ENCODE measurements around the gene CLVS2.
A peak's percentile ranks its signal among the peaks of the same experiment; 100 is the strongest.

The CLVS2 gene, protein sequence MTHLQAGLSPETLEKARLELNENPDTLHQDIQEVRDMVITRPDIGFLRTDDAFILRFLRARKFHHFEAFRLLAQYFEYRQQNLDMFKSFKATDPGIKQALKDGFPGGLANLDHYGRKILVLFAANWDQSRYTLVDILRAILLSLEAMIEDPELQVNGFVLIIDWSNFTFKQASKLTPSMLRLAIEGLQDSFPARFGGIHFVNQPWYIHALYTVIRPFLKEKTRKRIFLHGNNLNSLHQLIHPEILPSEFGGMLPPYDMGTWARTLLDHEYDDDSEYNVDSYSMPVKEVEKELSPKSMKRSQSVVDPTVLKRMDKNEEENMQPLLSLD

DNA sequence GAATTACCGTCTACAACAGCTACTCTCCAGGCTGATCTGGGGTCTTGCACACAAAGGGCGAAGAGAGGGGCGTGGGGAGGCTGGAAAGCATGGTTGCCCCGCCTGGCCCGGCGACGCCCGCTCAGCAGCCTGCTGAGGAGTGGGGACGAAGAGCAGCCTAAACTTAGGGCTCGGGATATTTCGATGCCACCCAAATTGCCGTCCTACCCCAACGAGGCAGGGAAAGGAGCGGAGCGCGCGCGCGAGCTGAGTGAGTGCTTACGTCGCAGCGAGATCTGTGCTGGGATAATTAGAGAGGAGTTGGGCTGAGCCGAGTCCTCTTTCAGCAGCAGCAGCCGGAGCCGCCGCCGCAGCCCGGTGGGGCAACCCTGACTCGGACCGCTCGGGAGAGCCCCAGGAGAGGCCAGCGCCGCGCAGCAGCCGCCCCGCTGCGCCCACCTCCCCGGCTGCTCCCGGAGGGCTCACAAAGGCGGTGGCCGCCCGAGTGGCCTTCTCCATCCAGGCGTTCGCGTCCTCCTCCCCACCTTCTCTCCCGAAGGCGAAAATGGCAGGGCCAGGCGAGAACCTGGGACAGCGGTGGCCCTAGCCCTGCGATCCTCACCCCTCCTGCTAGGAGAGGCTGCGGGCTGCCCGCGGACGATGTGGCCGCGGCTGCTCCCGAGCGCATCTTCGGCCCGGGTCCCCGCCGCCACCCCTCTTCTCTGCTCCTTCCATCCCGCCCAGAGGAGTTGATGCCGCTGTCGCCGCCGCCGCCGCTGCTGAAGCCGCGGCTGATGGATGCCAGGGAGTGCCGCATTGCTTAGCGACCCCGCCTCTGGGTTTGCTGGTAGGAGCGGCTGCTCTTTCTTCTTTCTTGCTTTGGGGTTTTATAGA lies at the start of gene CLVS2:
CLVS2 (plus strand) TSS at position 315 of the 873 bp plus-strand sequence. CDS start 1,543 bp downstream, outside the sequence.
- DNase-seq: no peak

DNA sequence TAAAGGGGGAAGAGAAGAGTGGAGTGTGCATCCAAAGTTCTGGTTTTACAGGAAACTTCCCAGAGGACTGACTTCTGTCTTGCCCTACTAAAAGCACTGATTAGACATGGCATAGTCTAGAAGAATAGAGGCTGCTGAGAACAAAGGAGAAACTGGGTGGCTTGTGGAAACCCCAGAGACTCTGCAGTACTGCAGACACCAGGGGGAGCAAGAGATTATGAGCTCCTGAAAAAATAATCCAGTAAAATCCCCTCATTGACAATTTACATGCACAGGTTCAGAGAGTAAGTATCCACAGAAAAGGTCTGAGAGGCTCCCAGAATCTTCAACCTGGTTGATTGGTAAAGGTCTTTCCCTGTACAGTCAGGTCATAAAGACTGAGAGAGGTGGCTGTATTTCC lies 48.7 kb upstream of the CLVS2 start:
- no peak for DNase-seq

DNA sequence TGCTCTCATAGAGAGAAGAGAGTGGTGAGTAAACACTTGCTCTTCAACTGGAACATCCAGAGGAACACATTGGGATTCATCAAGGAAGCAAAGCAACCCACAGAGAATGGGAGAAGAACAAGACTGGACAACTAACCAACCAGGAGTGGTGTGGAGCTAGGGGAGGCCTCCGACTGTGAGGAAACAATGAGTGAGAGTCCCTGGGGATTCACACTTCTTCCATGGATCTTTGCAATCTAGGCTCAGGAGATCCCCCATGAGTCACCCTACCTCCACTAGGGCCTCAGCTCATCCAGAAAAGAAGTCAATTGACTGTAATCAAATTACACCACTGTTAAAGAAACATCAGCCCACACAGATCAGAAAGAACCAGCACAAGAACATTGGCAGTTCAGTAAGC lies 42.3 kb upstream of the CLVS2 start:
- DNase-seq: no peak

DNA sequence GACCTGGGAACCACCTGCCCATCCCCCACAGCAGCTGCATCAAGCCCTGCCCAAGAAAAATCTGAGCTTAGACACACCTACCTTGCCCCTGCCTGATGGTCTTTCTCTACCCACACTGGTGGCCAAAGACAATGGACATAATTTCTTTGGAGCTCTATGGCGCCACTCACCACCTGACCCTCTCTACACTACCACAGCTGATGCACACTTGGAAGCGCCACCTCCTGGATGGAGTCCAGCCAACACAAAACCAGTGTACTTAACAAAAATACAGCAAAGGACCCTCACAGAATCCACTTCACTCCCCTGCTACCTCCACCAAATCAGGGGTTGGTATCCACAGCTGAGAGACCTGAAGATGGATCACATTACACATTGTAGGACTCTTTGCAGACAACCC lies 39.7 kb upstream of the CLVS2 start:
- DNase-seq: no peak

DNA sequence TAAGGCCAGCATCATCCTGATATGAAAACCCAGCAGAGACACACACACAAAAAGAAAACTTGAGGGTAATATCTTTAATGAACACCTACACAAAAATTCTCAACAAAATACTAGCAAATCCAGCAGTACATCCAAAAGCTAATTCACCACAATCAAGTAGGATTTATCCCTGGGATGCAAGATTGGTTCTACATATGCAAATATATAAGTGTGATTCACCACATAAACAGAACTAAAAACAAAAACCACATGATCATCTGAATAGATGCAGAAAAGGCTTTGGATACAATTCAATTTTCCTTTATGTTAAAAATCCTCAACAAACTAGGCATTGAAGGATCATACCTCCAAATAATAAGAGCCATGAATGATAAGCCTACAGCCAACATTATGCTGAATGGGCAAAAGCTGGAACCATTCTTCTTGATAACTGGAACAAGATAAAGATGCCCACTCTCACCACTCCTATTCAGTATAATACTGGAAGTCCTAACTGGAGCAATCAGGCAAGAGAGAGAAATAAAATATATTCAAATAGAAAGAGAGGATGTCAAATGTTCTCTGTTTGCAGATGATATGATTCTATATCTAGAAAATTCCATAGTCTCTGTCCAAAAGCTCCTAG lies 33.9 kb upstream of the CLVS2 start:
- no peak for DNase-seq

DNA sequence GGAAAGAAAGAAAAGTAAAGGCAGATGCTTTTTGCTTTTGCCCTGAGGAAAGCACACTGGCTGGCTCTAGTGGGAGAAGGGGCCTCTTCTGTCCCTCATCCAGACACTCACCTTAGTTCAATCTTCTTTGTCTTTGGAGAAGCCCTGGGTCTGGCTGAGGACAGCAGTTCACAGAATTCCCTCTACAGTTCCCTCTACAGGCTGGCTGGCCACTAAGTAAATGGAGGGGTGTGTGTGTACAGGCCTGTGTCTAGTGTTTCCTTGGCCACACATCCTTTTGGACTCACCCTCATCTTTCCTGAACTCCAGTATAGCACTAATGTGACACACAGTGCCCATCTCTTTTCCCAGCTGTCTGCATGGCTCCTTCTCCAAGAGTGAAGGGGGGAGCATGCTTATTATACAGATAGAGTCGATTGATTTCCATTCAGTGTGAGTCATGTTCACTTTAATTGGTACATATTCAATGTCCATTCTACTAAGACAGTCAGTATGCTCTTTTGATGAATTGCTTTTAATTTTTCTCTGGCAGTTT lies 26.0 kb upstream of the CLVS2 start:
- DNase-seq: no peak

DNA sequence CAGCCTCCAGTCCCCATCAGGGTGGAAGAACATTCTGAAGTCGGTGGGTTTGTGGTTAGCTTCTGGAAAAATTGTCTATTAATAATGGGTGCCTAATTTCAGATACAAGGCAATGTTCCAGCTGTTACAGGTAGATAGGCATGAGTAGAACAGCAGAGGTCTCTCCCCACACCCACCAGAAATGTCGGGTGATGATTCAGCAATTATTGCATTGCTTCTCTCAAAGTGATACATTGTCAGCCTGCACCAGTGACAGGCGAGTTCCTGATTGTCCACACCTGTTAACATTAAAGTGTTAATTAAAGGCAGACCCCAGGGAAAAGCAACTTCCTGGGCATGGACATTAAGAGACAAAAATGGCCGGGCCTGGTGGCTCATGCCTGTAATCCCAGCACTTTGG lies 18.9 kb upstream of the CLVS2 start:
- no peak for DNase-seq

DNA sequence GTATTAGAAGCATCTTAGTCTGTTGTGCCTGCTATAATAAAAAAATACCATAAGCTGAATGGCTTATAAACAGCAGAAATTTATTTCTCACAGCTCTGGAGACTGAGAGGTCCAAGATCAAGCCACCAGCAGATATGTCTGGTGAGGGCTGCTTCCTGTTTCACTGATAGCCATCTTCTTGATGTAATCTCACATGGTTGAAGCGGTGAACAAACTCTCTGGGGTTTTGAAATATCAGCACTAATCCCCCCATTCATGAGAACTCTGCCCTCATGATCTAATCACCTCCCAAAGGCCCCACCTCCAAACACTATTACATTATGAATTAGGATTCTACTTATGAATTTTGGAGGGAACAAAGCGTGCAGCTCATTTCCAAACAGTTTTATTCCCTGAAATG lies 11.6 kb upstream of the CLVS2 start:
- no peak for DNase-seq

DNA sequence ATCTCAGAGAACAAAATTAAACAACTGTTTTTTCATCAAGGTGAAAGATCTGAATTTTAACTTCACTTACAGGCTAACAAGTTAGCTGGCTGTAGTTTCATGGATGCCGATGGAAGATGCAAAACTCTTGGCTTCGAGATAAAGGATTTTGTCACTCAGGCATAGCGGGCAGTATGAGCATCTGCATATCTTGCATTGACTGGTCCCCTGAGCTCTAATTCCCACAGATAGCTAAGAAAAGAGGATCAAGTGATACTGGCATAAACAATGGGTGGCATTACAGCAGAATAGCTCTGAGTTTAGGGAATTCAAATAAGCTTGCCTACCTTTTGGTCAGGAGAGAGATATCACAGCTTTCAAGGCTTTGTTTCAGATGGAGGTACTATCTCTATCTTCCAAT lies 1.8 kb upstream of the CLVS2 start:
- no peak for DNase-seq

DNA sequence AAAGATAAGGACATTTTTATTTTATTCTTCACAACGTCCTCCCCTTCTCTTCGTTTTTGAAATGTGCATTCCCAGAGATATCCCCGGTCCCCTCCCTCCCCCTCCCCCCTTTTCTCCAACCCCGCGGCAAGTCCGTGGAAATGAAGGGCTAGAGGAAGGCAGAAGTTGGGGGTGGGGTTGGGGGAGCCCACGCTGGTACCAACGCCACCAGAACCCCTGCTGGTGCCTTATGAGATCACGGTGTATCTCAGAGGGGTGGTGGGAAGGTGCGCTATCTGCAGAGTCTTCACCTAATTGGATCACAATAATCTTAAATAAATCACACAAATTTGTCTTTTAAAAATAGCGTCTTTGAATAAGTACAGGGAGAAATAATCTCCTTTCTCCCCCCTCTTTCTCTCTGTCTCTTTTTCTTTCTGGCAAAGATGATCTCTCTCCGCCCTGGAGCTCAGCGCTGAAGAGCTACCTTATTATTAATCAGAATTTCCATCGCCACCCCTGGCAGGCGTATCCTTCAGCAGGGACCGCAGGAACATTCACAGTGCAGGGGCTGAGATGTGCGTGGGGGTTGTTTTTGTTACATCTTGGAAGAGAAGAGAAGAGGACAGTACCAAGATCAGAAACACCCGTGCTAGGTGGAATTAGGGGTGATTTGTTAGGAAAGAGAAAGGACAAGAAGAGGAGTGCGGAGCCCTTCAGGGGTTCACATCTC lies 915 bp downstream of the CLVS2 start:
- DNase-seq: no peak

DNA sequence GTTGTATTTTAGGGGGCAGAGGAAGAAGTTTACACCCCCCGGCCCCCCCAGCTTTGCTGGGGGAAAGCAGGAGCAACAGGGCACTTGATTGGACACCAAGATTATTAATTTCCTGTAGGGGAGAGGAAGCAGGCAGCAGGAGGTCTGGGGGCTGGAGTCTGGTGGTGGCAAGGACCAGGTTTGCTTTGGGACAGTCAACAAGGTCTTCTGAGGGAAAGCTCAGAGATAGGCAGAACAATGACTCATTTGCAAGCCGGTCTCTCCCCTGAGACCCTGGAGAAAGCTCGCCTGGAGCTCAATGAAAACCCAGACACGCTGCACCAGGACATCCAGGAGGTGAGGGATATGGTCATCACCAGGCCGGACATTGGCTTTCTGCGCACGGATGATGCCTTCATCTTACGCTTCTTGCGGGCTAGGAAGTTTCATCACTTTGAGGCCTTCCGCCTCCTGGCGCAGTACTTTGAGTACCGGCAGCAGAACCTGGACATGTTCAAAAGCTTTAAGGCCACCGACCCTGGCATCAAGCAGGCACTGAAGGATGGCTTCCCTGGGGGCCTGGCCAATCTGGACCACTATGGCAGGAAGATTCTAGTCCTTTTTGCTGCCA lies 1.6 kb downstream of the CLVS2 start:
- no peak for DNase-seq

DNA sequence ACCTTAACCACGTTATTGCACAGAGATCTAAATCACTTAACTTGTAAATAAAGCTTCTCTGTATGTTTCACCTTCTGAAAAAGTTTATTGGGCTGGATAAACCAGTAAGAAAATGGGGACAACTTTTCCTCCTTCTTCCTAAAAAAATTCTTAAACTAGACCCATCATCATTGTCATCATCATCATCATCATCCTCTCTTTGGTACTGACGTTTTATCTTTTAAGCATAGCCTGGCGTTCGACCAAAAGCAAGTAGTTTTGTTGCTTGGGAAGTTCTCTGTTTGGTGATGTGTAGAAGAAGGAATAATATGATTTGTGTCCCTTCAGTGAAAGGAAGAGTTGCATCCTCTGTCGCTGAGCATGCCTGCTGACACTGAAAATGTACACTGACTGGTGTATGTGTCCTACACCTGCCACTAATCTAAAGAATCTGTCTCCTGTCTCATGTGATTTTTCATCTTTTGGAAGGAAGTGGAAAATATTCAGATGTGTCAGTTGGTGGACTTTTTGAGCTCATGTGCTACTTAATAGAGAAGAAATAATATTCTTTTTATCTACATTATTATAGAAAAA lies 2.5 kb downstream of the CLVS2 start:
- DNase-seq: no peak

DNA sequence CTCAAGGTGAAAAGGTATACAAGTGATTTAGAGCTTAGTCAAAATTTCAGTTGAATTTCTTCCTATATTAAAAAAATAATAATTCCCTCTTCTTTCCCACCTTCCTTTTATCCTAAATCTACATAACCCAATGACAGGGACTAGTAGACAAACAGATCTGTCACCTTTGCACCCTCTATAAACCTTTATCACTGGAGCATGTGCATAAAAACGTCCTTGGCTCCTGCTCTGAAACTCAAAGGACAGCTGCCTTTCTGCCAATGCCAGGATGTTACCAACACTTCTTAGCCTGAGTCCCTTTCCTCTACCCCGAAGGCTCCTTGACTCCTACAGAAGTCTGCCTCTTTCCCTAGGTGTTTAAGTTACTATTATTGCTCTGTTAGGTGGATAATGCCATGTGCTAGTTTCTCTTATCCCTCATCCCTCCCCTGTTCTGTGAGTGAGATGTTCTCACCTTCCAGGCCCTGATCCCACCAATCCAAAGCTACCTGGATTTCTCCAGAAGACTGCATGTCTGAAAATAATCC lies 4.3 kb downstream of the CLVS2 start:
- no peak for DNase-seq

DNA sequence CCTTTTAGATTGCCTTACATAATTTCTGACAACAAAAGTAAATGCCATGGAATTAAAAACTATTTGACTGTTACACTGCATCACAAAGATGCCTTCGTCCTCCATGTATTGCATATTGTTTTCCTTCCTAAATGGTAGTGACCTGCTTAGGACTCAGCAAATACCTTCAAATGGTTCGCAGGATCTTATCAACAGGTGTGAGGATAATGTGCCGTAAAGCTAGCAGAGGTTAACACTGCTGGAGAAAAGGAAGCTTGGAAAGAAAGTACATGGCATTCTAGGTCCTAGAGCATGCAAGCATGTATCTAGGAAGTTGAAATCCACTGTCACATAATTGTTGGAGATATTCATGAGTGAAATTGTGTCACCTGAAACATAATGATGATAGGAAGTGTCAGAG lies 5.5 kb downstream of the CLVS2 start:
- no peak for DNase-seq

DNA sequence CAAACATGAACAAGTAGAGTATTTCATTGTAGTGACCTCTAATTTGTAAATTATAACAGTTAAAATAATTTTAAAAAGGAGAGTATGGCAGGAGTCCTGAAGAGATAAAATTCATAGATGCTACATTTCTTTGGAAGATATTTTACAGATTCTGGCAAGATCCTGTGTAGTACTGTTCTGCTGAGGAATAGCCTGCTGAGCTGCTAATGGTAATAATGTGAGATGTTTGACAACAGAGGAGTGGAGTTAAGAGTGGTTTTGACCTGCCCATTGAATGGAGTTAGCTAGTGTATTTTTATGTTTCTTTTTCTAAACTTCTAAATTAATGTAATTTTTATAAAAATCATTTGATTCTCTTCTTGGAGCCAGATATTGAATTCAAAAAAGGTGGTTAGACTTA lies 11.8 kb downstream of the CLVS2 start:
- no peak for DNase-seq

DNA sequence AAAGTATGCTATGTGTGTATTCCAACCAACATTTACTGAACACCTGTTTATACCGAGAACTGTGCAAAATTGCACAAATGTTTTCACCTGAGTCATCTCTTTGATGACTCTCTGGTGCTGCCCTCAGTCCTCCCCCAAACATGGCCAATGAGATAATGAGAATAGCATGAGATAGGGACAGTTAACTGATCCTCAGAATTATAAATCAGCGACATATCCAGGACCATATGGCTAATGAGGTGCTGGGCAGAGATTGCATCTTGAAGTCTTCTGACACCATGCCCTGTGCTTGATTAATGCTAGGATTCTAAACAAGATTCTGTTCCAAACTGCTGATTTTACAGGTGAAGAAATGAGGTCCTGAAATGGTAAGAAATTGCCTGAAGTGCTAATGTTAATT lies 13.0 kb downstream of the CLVS2 start:
- DNase-seq: no peak

DNA sequence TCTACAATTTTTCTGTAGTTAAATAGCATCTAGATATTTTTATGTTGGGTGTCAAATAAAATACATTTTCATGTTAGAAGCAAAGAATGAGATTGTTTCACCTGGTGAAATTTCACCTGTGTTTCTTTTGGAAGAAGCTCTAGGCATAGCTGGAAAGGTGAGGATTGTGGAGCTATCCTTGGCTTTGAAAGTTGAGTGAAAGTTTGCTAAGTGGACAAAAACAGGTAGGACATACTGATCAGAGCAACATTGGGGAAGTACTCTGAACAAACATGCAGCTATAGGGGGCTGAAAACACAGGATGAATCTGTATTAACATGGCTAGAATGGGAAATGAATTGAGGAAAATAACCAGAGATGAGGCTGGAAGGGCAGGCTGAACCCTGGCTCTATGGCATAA lies 18.8 kb downstream of the CLVS2 start:
- no peak for DNase-seq

DNA sequence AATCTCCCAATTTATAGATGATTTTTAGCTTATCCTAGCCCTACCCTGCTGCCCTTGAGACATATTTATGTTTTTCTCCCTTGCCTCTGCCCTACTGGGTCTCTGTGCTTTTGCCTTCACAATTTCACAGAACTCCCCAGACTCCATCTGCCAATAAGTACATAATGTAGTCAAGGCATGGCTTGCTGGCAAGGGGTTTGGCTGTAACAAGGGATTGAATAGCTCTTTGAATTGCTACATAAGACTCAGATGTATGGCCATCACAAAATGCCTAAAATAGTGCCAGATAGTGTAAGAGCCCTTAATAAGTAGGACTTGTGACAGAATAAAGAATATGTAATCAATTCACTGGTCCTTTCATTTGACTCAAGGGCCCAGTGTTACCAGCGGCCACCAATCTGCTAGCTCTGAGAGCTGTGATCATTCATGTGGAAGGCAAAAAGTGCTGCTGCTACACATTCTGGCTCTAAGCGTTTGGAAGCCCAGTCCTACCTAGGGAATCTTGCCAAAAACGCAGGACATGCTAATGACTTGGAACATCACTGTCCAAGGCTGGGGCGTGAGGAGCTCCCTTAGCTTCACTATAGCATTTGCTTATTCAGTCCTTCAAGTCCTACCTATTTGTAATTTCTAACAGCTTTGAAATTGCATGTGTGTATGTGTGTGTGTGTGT lies 20.5 kb downstream of the CLVS2 start:
- DNase-seq: no peak

DNA sequence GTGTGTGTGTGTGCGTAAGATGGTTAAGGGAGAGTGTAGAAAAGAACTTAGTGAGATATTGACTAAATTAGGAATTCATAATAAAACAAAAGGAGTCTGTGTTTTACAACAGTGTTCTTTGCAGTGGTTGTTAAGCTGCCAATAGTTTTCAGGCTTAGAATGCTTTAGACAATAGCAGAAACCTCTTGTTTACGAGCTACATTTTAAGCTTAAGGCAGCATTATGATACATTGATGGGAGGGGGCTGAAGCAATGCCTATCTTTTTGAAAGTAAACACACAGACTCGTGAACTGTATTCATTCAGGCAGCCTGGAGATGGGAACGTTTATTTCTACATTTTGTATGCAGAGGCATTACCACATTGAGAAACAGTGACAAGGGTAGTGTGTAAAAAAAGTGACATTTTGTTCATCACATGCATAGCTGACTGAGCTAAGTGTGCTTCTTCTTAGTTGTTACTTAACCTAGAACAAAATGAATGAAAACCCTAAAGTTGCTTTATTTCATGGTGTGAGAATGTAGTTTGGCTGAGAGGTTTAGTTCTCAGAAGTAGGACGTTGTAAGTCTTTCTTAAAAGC lies 21.2 kb downstream of the CLVS2 start:
- no peak for DNase-seq

DNA sequence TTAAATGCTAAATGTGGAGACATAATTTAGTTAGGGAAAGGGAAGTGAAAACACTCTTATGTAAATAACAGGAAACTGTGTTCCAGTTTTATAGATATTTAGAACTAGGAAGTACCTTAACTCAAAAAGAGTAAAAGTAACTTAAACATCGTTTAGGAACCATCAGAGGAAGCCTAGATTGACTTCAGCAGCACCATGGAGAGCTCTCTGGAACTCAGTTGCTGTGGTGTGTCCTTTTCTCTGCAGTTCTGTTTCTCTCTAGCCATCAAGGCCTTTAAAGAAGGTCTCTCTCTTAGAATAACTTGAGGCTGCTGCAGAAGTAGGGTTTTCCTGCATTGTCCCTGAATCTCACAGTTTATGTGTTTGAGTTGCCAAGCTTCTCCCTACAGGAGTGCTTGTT lies 26.9 kb downstream of the CLVS2 start:
- peak in 1 of 3 donors; percentile 3 for DNase-seq

DNA sequence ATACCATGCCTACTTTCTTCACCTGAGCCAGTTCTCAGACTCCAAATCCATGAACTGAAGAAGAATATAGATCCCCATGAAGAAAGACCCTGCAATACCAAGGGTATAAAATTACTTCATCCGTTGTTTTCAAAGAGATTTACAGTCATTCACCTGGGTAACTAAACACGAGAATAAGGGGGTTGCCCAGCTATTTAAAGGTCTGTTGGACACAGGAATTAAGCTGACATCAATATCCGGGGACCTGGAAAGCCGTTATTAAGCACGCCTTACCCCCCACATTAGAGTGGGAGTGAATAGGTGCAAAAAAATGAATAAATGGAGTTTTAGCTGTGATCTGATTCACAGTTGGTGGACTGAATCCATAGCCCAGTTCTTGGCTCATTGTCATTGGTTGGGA lies 28.9 kb downstream of the CLVS2 start:
- DNase-seq: no peak
